Stomach (tissue), 4 donors: ENCODE results near the gene GPS1.

Experiments used
- POLR2A ChIP-seq, 4 donors: fragments of 450-650 bp; IDR thresholded peaks; one replicate each; pipeline ENCODE4 v1.6.1; 2016; ENCODE audit warnings: antibody characterized with exemption in 4 of 4, control low read depth in 2 of 4, mild to moderate bottlenecking in 1 of 4, moderate library complexity in 1 of 4
- TF ChIP-seq, protein P1 (sequence below), 7 experiments: fragments of 450-650 bp in 4 of 7; fragments of 200-600 bp in 3 of 7; sonication (generic) in 3 of 7; IDR thresholded peaks; one replicate each; pipeline ENCODE4 v1.5.1; 2016 to 2019; ENCODE audit warnings: antibody characterized with exemption in 7 of 7, control low read depth in 2 of 7, mild to moderate bottlenecking in 1 of 7

- TF ChIP-seq, protein P1, sequence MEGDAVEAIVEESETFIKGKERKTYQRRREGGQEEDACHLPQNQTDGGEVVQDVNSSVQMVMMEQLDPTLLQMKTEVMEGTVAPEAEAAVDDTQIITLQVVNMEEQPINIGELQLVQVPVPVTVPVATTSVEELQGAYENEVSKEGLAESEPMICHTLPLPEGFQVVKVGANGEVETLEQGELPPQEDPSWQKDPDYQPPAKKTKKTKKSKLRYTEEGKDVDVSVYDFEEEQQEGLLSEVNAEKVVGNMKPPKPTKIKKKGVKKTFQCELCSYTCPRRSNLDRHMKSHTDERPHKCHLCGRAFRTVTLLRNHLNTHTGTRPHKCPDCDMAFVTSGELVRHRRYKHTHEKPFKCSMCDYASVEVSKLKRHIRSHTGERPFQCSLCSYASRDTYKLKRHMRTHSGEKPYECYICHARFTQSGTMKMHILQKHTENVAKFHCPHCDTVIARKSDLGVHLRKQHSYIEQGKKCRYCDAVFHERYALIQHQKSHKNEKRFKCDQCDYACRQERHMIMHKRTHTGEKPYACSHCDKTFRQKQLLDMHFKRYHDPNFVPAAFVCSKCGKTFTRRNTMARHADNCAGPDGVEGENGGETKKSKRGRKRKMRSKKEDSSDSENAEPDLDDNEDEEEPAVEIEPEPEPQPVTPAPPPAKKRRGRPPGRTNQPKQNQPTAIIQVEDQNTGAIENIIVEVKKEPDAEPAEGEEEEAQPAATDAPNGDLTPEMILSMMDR (IDR thresholded peaks at IDR 0.05): peak in 1 of 7 experiments; percentile 2
- no peak for TF ChIP-seq POLR2A (IDR thresholded peaks at IDR 0.05)
Observed at GRCh38 chr17:82106688-82107305, 55.1 kb downstream of the GPS1 start.
